Neural cell (in vitro differentiated cells): ENCODE data around the gene SLX4.

Experiments
- EP300 ChIP-seq: fragments of 450-650 bp; conservative IDR thresholded peaks from 2 replicates; pipeline ENCODE4 v1.6.1; 2014; ENCODE audit warnings: antibody characterized with exemption, mild to moderate bottlenecking, moderate library complexity; ENCODE audit not compliant: poor library complexity, severe bottlenecking
- EZH2 ChIP-seq: fragments of 200-600, 300-800 bp; shearing (Covaris generic), sonication (generic); IDR thresholded peaks from 2 replicates; pipeline ENCODE4 v1.6.1; 2014; ENCODE audit warnings: antibody characterized with exemption, low read length, borderline replicate concordance, mild to moderate bottlenecking; ENCODE audit not compliant: insufficient read depth, poor library complexity, severe bottlenecking
- POLR2AphosphoS5 ChIP-seq: IDR thresholded peaks from 2 replicates; pipeline ENCODE4 v1.6.1; 2012
- RAD21 ChIP-seq: fragments of 450-650 bp; conservative IDR thresholded peaks from 2 replicates; pipeline ENCODE4 v1.6.1; 2014; ENCODE audit warnings: antibody characterized with exemption, mild to moderate bottlenecking, moderate library complexity
- TAF1 ChIP-seq: IDR thresholded peaks from 2 replicates; pipeline ENCODE4 v1.6.1; 2012; ENCODE audit warnings: low read depth
- TF ChIP-seq, protein P1 (sequence below): fragments of 450-650 bp; IDR thresholded peaks from 2 replicates; pipeline ENCODE4 v1.5.1; 2014; ENCODE audit warnings: antibody characterized with exemption, mild to moderate bottlenecking, moderate library complexity; ENCODE audit not compliant: poor library complexity, severe bottlenecking

DNA sequence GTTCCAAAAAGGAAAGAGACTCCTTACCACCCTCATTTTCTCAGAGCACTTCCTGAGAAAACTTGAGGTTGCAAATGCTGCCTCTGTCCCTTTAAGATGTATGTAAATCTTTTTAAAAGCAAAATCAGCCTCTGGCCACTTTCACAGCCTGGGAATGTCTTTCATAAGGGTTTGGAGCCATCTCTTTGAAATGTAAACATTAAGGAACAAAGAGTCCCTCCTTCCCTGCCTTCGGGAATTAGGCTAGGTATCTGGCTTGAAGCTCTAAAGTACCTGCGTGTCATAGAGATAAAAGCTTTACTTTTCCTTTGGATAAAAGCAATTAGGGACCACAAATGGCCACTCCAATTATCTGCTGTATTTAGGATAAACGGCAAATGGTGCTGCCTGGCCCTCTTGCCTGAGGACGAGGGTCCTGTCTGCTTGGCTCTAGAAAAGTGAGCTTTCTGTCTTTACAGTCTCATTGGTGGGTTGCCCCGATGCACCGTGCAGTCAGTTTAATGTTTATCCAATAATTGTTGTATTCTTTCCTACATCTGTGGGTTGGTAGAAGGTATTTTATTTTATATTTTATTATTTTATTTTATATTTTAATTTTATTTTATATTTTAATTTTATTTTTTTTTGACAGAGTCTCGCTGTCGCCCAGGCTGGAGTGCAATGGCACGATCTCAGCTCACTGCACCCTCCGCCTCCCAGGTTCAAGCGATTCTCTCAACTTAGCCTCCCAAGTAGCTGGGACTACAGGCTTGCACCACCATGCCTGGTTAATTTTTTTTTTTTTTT lies 58.1 kb downstream of the SLX4 start:
- TF ChIP-seq EZH2 (no peak), EP300 (no peak), RAD21 (no peak), POLR2AphosphoS5 (no peak), TAF1 (no peak)
- TF ChIP-seq, protein P1, sequence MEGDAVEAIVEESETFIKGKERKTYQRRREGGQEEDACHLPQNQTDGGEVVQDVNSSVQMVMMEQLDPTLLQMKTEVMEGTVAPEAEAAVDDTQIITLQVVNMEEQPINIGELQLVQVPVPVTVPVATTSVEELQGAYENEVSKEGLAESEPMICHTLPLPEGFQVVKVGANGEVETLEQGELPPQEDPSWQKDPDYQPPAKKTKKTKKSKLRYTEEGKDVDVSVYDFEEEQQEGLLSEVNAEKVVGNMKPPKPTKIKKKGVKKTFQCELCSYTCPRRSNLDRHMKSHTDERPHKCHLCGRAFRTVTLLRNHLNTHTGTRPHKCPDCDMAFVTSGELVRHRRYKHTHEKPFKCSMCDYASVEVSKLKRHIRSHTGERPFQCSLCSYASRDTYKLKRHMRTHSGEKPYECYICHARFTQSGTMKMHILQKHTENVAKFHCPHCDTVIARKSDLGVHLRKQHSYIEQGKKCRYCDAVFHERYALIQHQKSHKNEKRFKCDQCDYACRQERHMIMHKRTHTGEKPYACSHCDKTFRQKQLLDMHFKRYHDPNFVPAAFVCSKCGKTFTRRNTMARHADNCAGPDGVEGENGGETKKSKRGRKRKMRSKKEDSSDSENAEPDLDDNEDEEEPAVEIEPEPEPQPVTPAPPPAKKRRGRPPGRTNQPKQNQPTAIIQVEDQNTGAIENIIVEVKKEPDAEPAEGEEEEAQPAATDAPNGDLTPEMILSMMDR: no peak
